ENCODE results near the gene C2orf78.
A peak's percentile ranks its signal among the peaks of the same experiment; 100 is the strongest.

Gene C2orf78

GRCh38 chr2:73836141-73836943 lies 52.4 kb downstream of the C2orf78 start:
- WGBS (ENCODE audit: extremely low coverage, insufficient coverage, low lambda C conversion rate), result no CpG with 5 or more reads among the region's 17 CpGs
- H3K36me3 ChIP-seq (ENCODE audit: control insufficient read depth, insufficient read depth, low read length), result no peaks in the 10 kb centered on the region

DNA sequence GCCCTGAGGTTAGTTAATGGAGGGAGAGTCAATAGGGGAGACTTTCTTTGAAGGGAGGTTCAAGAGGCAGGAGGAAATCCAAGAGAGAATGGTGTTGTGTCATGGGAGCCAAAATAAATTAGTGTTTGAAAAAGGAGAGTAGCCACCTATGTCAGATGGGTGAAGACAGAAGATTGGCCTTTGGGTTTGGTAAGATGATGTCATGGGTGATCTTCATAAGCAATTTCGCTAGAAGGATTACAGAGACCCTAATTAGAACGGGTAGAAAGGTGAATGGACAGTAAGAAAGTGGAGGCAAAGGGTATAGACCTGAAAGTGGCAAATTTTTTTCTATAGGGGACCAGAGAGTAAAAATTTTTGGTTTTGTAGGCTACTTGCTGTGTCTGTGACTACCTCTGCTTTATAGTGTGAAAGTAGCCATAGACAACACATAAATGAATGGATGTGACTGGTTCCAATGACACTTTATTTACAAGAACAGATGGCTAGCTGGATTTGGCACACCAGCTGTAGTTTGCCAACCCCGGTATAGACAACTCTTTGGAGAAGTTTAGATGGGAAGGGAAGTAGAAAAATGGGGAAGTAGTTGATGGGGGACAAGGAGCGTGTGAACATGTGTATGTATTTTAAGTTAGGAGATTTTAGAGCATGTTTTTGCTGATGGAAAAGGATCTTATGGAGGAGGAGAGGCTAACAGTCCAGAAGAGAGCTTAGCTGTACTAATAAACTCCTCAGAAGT lies 54.0 kb downstream of the C2orf78 start:
- Histone ChIP-seq H3K36me3 (ENCODE audit: control insufficient read depth, insufficient read depth, low read length) (no peaks in the 10 kb centered on the region), H2BK120ac (ENCODE audit: low read depth, low read length) (no peak overlapping the region), H3K4me1 (ENCODE audit: control insufficient read depth, low read depth, low read length) (no peaks in the 10 kb centered on the region), H3K4me2 (ENCODE audit: low read length) (no peak overlapping the region), H3K4ac (ENCODE audit: low read depth, low read length) (no peak overlapping the region), H3K27me3 (ENCODE audit: insufficient read depth, low read length, poor library complexity) (no peaks in the 10 kb centered on the region), H4K8ac (ENCODE audit: low read depth, low read length) (no peak overlapping the region), H2BK5ac (ENCODE audit: low read length) (no peak overlapping the region), H3K79me1 (ENCODE audit: low read length) (peaks cover 1% of the 10 kb centered on the region), H3K4me3 (ENCODE audit: low read length) (no peak overlapping the region), H3K9ac (ENCODE audit: low read length) (no peak overlapping the region), H3K23ac (ENCODE audit: low read length) (no peak overlapping the region), H2AK5ac (ENCODE audit: low read length) (no peak overlapping the region), H3K27ac (ENCODE audit: low read depth, low read length) (no peak overlapping the region), H3K56ac (ENCODE audit: low read length) (no peak overlapping the region), H3K18ac (ENCODE audit: low read length) (no peak overlapping the region), H4K5ac (ENCODE audit: low read length) (no peak overlapping the region), H2BK15ac (replicated peaks; ENCODE audit: low read depth) (no peak overlapping the region), H3K79me2 (ENCODE audit: control insufficient read depth, insufficient read depth, low read length) (no peaks in the 10 kb centered on the region)
- DNase-seq, result no peak
- 100% methylated on average over 1 of the region's 4 CpGs for WGBS (ENCODE audit: extremely low coverage, insufficient coverage, low lambda C conversion rate)

More at GRCh38 chr2:73836141-73836943, 52.4 kb downstream of the C2orf78 start:
- Histone ChIP-seq H3K27ac (ENCODE audit: low read depth, low read length) (no peak overlapping the region), H3K18ac (ENCODE audit: low read length) (no peak overlapping the region), H3K79me1 (ENCODE audit: low read length) (no peaks in the 10 kb centered on the region), H4K8ac (ENCODE audit: low read depth, low read length) (no peak overlapping the region), H3K56ac (ENCODE audit: low read length) (no peak overlapping the region), H3K23ac (ENCODE audit: low read length) (no peak overlapping the region), H3K27me3 (ENCODE audit: insufficient read depth, low read length, poor library complexity) (no peaks in the 10 kb centered on the region), H3K79me2 (ENCODE audit: control insufficient read depth, insufficient read depth, low read length) (no peaks in the 10 kb centered on the region), H2BK15ac (replicated peaks; ENCODE audit: low read depth) (no peak overlapping the region), H2BK5ac (ENCODE audit: low read length) (no peak overlapping the region), H3K4ac (ENCODE audit: low read depth, low read length) (no peak overlapping the region), H3K9ac (ENCODE audit: low read length) (no peak overlapping the region), H3K4me1 (ENCODE audit: control insufficient read depth, low read depth, low read length) (no peaks in the 10 kb centered on the region), H4K5ac (ENCODE audit: low read length) (no peak overlapping the region), H2BK120ac (ENCODE audit: low read depth, low read length) (no peak overlapping the region), H3K4me2 (ENCODE audit: low read length) (no peak overlapping the region), H3K4me3 (ENCODE audit: low read length) (no peak overlapping the region), H2AK5ac (ENCODE audit: low read length) (no peak overlapping the region)
- no peak for DNase-seq

GRCh38 chr2:73838889-73839534 lies 55.0 kb downstream of the C2orf78 start:
- Histone ChIP-seq H3K27ac (ENCODE audit: low read depth, low read length) (no peak overlapping the region), H2BK120ac (ENCODE audit: low read depth, low read length) (no peak overlapping the region), H3K18ac (ENCODE audit: low read length) (no peak overlapping the region), H3K56ac (ENCODE audit: low read length) (no peak overlapping the region), H2AK5ac (ENCODE audit: low read length) (no peak overlapping the region), H4K5ac (ENCODE audit: low read length) (no peak overlapping the region), H3K4me2 (ENCODE audit: low read length) (no peak overlapping the region), H3K4ac (ENCODE audit: low read depth, low read length) (no peak overlapping the region), H3K23ac (ENCODE audit: low read length) (no peak overlapping the region), H3K79me1 (ENCODE audit: low read length) (peaks cover 1% of the 10 kb centered on the region), H3K9ac (ENCODE audit: low read length) (no peak overlapping the region), H3K4me1 (ENCODE audit: control insufficient read depth, low read depth, low read length) (no peaks in the 10 kb centered on the region), H3K79me2 (ENCODE audit: control insufficient read depth, insufficient read depth, low read length) (no peaks in the 10 kb centered on the region), H2BK15ac (replicated peaks; ENCODE audit: low read depth) (no peak overlapping the region), H2BK5ac (ENCODE audit: low read length) (no peak overlapping the region), H3K27me3 (ENCODE audit: insufficient read depth, low read length, poor library complexity) (no peaks in the 10 kb centered on the region), H3K4me3 (ENCODE audit: low read length) (no peak overlapping the region), H3K36me3 (ENCODE audit: control insufficient read depth, insufficient read depth, low read length) (no peaks in the 10 kb centered on the region), H4K8ac (ENCODE audit: low read depth, low read length) (no peak overlapping the region)
- WGBS (ENCODE audit: extremely low coverage, insufficient coverage, low lambda C conversion rate), result no CpG with 5 or more reads among the region's 2 CpGs
- DNase-seq, result no peak

DNA sequence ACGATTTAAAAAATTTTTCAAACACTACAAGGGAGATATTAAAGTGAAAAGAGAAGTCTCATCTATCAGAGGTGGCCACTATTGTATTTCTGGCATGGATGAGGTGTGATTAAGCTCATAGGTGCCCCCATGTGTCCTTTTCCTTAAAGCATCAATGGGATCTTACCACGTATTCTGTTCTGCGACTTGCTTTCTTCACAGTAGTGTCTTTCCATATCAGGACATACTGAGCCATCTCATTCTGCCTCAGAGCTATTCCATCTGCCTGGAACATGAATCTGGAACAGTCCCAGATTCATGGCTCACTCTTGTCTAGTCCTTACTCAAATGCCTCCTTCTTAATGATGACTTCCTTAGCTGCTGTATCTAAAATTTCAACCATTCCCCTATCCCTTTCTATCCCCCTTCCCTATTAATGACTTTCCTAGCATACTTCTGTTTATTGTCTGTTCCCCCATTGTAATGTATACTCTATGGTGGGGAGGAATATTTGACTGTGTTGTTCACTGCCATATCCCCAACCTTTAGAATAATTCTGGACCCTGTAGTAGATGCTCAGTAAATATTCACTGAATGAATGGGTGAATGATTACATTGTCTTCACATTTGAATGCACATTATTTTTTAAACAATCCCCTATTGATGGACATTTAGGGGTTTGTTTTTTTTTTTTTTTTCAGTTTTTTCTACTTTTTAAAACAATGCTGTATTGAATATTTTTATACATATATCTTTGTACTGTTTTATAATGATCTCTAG lies 55.8 kb downstream of the C2orf78 start:
- Histone ChIP-seq H2BK15ac (replicated peaks; ENCODE audit: low read depth) (no peak overlapping the region), H2BK120ac (ENCODE audit: low read depth, low read length) (no peak overlapping the region), H2BK5ac (ENCODE audit: low read length) (no peak overlapping the region), H3K4ac (ENCODE audit: low read depth, low read length) (no peak overlapping the region), H3K4me1 (ENCODE audit: control insufficient read depth, low read depth, low read length) (no peaks in the 10 kb centered on the region), H4K5ac (ENCODE audit: low read length) (no peak overlapping the region), H3K27ac (ENCODE audit: low read depth, low read length) (no peak overlapping the region), H3K4me3 (ENCODE audit: low read length) (no peak overlapping the region), H3K18ac (ENCODE audit: low read length) (no peak overlapping the region), H3K27me3 (ENCODE audit: insufficient read depth, low read length, poor library complexity) (no peaks in the 10 kb centered on the region), H3K9ac (ENCODE audit: low read length) (no peak overlapping the region), H3K79me2 (ENCODE audit: control insufficient read depth, insufficient read depth, low read length) (no peaks in the 10 kb centered on the region), H3K36me3 (ENCODE audit: control insufficient read depth, insufficient read depth, low read length) (no peaks in the 10 kb centered on the region), H3K56ac (ENCODE audit: low read length) (no peak overlapping the region), H3K79me1 (ENCODE audit: low read length) (peaks cover 1% of the 10 kb centered on the region), H3K4me2 (ENCODE audit: low read length) (no peak overlapping the region), H2AK5ac (ENCODE audit: low read length) (no peak overlapping the region), H3K23ac (ENCODE audit: low read length) (no peak overlapping the region), H4K8ac (ENCODE audit: low read depth, low read length) (no peak overlapping the region)
- 100% methylated on average over 1 of the region's 3 CpGs for WGBS (ENCODE audit: extremely low coverage, insufficient coverage, low lambda C conversion rate)
- peak; percentile 12 for DNase-seq

DNA sequence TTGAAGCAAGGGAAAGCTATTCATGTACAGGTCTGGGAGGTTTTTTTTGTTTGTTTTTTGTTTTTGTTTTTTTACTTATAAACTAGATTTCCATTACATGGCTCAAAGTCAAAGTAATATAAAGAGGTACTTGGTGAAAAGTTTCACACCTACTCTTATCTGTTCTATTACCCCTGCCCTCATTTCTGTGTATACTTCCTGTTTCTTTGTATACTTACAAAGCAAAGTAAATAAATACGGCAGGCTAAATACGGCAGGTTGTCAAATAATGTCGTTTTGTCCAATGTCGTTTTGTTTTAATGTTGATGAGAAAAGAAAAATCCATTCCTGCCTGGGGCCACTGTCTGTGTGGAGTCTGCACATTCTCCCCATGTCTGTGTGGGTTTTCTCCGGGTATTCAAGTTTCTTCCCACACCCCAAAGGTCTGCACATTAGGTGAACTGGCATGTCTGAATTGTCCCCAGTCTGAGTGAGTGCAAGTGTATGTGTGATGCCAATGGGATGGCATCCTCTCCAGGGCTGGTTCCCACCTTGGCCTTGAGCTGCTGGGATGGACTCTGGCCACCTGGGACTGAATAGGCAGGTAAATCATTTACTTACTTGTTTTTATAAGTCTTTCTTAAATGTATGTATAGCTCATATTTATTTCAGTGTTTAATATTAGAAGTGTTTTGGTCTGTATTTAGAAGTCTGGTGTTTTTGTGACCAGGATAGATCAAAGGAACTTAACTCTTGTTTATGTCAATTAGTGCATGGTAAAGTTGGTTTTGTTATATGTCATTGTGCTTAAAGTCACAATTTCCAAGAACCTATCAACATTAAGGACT lies 58.1 kb downstream of the C2orf78 start:
- Histone ChIP-seq H3K56ac (ENCODE audit: low read length) (no peak overlapping the region), H3K9ac (ENCODE audit: low read length) (no peak overlapping the region), H2AK5ac (ENCODE audit: low read length) (no peak overlapping the region), H3K27ac (ENCODE audit: low read depth, low read length) (no peak overlapping the region), H3K36me3 (ENCODE audit: control insufficient read depth, insufficient read depth, low read length) (no peaks in the 10 kb centered on the region), H4K8ac (ENCODE audit: low read depth, low read length) (no peak overlapping the region), H3K4me2 (ENCODE audit: low read length) (no peak overlapping the region), H2BK120ac (ENCODE audit: low read depth, low read length) (no peak overlapping the region), H4K5ac (ENCODE audit: low read length) (no peak overlapping the region), H3K23ac (ENCODE audit: low read length) (no peak overlapping the region), H3K79me1 (ENCODE audit: low read length) (peaks cover 1% of the 10 kb centered on the region), H3K18ac (ENCODE audit: low read length) (no peak overlapping the region), H3K79me2 (ENCODE audit: control insufficient read depth, insufficient read depth, low read length) (no peaks in the 10 kb centered on the region), H2BK5ac (ENCODE audit: low read length) (no peak overlapping the region), H3K4me3 (ENCODE audit: low read length) (no peak overlapping the region), H3K4me1 (ENCODE audit: control insufficient read depth, low read depth, low read length) (no peaks in the 10 kb centered on the region), H3K4ac (ENCODE audit: low read depth, low read length) (no peak overlapping the region), H3K27me3 (ENCODE audit: insufficient read depth, low read length, poor library complexity) (no peaks in the 10 kb centered on the region), H2BK15ac (replicated peaks; ENCODE audit: low read depth) (no peak overlapping the region)
- no peak for DNase-seq
- no CpG with 5 or more reads among the region's 5 CpGs for WGBS (ENCODE audit: extremely low coverage, insufficient coverage, low lambda C conversion rate)
